Embryonic facial prominence (tissue), 1 donor: Measurements from ENCODE around the gene SEC14L5.
"Not testable (repeated sequence)": the region's sequence is repeated elsewhere in the genome, so short reads cannot be mapped to it uniquely, and the experiment has no call there.

Experiments
- DNase-seq: peaks from one replicate; pipeline ENCODE4 v3.0.0-alpha.2; 2016; ENCODE audit errors: extremely low spot score

SEC14L5 gene

DNA sequence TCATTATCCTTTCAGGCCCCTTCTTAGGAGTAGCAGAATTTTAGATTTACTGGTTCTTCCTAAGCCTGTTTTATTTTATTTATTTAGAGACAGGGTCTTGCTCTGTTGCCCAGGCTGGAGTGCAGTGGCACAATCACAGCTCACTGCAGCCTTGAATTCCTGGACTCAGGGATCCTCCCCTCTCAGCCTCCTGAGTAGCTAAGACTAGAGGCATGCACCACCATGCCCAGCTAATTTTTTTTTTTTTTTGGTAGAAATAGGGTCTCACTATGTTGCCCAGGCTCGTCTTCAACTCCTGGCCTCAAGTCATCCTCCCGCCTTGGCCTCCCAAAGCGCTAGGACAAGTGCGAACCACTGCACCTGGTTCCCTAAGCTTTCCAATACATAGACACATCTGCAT lies 28.5 kb upstream of the SEC14L5 start:
- not testable (repeated sequence) for DNase-seq

DNA sequence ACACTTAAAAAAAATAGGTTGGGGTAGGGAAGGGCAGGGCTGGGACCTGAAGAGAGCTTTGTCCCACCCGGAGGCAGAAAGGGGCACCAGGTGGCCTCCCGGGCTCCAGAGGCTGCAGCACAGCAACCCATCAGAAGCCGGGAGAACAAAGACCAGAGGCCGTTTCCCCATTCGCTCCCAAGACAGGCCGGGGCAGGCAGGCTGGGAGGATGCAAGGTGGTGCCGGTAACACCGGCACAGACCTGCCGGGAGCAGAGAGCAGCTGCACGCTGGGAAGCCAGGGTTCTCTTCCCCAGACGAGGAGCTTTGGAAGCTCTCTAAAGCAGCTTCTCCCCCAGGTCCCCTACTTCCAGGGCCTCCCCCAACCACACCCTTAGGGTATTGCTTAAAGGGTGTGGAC lies 26.7 kb upstream of the SEC14L5 start:
- no peak for DNase-seq

DNA sequence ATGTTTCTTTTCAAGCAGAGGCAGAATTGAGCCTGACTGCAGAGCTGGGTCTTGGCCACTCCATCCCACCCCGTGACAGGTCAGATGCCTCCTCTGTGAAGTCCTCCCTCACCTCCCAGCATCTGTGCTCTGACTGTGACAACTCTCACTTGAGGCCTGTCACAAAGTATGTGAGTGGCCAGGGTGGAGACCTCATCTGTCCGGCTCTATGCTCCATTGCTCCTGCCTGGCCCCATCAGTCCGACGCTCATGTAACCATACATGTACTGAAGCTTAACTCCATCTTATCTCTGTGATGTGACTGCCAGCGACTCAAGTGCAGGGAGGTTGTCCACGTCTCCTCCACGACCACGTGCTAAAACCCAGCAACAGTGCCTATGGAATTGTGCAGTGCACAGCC lies 24.7 kb upstream of the SEC14L5 start:
- DNase-seq, result no peak

DNA sequence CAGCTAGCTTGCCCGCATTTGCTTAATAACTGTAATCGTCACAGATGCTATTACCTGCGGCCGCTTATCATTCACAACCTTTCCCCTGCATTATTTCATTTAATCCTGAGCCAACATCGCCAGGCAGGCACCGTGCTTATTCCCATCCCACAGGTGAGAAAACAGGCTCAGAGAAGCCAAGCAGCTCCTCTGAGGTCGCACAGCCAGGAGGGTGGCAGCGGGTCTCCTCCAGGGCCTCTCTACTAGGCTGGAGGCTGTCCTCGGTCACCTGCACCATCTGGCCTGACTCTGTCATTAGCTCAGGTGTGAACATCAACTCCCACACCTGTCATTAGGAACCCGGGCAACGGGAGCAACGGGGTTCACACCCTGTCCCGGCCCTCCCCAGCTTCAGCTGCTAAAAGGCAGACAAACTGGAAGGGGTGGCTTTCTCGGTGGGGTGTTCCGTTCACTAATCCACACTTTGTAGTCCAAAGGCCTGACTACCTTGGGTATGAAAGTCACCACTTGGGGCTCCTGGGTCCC lies 24.2 kb upstream of the SEC14L5 start:
- DNase-seq, result no peak

DNA sequence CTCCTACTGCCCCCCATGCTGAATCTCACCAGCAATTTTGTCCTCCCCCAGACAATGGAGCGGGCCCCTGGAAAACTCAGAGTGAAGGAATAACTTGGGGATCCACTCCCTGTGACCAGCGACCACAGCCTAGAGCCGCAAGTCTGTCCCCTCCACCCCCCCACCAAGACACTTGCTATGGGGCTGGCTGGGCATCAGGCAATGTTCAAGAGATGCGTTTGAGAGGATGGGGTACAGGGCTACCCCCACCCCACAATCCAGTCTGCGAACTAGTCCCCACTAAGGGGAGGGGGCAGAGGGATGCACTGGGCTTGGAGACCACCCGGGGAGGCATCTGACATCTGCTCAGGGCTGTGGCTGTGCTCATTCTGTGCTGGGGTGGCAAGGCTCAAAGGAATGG lies 23.5 kb upstream of the SEC14L5 start:
- DNase-seq, result no peak

DNA sequence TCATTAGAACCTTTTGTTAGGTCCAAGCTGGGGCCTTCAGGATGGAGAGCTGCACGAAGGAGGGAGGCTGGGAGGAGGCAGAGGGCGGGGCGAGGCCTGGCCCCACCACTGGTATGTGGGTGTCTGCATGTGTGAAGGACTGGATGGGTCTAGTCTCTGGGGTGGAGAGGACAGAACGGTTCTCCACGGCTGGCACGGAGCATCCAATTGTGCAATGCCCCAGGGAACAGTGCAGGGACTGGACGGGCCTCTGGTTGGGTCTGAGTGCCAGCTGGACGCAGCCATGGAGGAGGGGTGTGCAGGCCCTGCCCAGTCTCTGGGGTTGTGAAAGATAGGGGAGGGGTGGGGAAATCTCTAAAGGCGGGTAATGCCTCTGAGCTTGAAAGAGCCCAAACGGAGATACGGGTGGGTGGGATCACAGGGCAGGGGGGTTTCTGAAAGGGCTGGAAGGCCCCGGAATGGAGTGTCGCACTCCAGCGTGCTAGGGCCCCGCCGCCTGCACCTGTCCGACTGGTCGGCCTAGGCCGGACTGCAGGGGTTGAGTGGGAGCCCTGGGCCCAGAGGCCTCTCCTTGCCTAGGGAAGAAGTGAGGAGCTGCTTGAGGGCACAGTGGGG lies 22.8 kb upstream of the SEC14L5 start:
- DNase-seq, result no peak

DNA sequence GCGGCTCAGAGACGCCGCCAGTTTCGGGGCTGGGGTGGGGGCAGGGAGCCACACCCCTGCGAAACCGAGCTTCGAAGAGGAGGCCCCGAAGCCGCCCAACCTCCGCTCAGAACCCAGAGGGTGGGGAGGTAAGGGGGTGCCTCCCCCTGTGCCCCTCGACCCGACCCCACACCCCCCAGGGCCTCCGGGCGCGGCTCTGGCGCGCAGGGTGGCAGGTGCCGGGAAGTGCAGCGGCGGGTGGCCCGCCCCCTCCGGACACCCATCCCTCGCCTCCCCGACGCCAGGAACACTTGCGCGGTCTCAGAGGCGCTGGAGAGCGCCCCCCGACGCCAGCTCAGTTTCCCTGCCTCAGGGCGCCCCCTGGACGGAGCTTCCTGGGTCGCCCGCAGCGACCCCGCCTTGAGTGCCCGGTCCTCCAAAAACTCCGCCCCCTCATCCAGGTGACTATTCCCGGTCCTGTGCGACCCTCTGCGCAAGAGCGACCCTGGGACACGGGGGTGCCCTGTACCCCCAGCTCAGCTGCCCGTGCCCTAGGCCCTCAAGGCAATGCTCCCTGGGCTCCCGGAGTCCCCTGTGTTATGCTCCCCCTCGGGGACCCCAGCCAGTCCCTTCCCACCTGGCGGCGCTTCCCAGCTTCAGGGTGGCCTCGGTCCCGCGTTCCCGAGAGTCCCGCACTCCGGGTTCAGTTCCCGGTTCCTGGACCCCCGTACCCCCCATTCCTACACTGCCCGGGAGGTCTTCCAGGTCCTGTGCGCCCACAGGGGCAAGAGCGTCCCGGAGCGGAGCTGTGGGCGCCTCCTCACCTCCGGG lies 21.7 kb upstream of the SEC14L5 start:
- no peak for DNase-seq

DNA sequence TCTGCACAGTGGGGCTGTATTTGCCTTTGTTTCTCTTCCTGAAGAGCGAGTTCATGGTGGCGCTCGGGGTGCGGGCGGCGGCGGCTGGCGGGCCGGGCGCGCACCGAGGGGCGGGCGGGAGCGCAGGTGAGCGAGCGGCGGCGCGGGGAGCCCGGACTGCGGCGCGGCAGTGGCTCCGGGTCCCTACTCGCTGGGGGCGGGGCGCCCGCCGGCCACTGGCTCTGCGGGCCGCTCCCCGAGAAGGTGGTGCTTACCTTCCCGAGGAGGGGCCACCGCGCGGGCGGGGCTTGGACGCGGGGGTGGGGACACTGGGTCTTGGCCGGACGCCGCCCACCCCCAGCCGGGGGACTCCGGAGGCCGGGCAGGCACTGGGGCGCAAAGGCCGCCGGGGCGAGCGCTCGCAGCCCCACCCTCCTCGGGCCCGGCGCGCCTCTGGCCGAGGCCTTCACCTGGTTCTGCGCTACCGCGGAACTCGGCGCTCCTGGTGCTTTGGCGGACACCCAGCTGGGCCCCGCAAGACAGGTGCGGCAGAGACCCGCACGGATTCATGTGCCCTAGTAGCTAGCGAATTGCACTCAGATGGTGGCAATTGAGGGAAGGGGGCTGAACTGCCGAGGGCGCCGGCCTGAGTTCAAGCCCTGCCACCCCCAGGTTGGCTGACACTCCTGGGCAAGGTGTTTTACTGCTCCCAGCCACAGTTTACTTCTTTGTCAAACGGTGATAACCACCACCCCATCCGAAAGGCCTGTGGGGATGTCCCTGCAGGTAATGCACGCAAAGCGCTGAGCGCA lies 20.9 kb upstream of the SEC14L5 start, which contains the start of gene PPL:
PPL (minus strand) TSS at position 158 of the 791 bp plus-strand sequence; CDS start at position 55, 103 bp downstream.
- no peak for DNase-seq

DNA sequence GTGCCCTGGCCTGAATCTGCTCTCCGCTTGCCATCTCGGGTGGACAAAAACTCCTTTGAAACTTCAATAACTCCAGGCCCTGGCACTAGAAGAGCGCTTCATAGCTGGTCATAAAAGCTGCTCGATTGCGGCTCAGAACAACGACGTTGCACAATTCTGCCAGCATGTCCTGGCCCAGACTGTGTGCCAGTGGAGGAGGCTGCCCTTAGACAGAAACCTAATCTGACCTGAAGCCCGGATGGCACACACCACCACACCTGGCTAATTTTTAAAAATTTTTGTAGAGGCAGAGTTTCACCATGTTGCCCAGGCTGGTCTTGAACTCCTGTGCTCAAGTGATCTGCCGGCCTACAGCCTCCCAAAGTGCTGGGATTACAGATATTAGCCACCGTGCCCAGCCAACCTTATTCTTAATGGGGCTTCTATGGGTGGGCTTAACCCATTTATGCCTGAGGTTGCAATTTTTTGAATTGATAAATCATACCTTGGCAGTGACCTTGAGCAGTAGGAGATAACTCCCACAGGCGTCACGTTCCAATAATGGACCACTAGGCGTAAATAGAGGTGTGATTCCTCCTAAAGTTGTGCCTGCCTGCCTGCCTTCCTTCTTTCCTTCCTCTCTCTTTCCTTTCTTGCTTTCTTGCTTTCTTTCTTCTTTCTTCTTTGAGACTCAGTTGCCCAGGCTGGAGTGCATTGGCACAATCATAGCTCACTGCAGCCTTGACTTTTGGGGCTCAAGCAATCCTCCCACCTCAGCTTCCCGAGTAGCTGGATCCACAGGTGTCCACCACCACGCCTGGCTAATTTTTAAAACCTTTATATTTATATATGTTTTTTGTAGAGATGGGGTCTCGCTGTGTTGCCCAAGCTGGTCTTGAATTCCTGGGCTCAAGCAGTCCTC lies 20.1 kb upstream of the SEC14L5 start:
- DNase-seq, result no peak

DNA sequence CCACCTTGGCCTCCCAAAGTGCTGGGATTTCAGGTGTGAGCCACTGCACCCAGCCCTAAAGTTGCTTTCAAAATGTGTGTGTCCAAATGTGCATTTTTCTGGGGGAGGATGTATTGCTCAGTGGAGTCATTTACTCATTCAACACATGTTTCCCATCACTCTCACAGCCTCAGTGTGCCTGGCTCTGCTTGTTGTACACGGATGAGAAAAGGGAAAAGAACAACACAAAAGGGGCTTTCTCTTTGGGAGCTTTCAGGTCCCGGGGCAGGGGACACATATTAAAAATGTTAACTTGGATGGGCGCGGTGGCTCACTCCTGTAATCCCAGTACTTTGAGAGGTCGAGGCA lies 19.5 kb upstream of the SEC14L5 start:
- no peak for DNase-seq

DNA sequence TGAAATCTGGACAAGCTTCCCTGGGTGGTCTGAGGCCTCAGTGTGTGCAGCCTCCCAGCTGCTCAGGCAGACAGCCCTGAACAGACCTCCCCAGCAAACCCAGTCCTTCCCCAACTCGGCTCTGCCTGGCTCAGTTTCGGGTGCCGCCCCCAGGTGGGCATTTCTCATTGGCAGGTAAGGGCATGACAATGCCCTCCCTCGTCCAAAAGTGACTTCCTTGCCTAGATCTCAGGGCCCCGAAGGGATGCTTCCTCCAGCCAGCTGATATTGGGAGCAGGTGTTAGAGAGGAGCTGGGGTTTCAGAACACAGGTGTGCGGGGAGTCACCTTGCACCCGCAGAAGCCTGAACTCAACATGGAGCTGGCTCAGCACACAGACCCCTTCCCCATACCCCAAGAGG lies 17.4 kb upstream of the SEC14L5 start:
- no peak for DNase-seq

DNA sequence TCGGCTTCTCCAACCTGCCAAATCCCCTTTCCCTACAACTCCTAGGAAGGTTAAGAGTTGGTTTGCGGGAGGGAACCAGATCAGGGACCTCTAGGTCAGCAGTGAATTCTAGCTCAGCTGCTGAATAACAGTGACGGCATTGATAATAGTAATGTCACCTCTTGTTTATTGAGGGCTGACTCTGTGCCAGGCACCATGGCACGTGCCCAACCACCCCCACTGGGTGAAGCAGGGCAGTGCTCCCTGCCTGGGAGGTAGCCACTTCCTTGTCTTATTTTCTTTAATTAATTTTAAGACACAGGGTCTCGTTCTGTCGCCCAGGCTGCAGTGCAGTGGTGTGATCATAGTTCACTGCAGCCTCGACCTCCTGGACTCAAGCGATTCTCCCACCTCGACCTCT lies 15.6 kb upstream of the SEC14L5 start:
- no peak for DNase-seq

DNA sequence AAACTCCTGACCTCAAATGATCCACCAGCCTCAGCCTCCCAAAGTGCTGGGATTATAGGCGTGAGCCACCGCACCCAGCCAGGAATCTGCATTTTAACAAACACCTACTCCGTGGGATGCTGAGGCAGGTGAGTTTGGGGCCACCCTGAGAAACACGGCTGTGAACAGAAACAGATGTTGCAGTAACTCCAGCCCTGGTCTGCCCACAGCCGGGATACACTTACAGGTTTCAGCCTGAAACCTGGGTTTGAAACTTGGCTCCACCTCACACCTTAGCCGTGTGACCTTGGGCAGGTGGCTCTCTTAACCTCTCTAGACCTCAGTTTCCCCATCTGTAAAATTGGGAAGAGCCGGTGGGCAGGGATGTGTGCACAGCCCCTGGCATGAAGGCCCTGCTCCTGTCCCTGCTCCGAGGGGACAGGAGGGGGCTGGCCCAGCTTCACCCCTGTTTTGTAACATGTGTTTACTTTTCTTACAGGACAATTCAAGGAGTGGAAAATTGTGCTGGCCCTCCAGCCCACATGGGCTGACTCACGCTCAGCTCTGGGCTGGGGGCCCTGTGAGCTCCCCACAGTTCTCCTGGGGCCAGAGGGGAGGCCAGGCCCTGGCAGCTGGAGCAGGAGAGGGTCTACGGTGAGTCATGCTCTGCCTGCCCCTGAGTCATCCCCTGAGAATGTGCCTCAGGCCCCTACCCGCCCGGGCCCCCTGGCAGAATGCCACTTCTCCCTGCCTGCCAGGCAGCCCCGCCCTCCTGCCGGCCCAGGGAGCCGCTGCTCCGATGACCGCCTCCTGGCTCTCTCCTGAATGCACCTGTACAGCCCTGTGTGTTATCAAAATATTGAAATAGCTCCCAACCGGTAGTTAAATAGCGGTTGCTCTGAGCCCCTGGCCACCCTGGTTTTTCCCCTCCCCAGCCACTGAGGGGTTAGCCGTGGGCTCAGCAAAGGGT lies 13.5 kb upstream of the SEC14L5 start:
- no peak for DNase-seq

DNA sequence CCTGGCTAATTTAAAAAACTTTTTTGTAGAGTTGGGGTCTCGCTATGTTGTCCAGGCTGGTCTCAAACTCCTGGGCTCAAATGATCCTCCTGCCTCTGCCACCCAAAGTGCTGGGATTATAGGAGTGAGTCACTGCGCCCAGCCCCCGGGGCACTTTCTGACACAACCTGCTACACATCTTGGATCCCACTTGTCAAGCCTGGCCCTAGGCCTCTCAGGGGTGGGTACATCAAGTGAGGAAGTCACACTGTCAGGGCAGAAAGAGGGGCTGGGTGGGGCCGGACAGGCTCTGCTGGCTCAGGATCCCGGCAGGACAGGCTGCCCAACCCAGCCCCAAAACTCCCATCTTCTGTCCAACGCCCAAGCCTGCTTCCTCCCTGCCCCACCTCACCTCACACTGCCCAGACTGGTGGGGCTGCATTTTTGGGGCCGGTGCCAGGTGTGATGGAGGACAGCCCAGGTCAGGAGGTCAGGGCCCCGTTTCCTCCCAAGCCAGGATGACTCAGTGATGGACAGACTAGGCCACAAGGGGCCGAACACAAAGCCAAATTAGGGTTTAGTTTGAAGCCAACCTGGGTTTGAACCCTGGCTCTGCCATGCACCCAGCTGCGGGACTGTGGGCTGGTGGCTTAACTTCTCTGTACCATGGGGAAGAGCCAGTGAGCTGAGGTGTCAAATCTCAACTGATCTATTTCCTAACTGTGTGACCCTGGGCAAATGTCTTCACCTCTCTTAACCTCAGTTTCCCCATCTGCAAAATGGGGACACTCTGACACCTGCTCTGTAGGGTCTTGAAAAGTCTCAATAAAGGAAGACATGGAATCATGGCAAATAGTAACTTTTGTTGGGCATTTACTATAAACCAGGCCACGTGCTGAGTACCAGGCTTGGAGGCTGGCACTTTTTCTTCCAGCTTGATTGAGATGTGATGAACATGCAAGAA lies 12.3 kb upstream of the SEC14L5 start:
- DNase-seq, result no peak

DNA sequence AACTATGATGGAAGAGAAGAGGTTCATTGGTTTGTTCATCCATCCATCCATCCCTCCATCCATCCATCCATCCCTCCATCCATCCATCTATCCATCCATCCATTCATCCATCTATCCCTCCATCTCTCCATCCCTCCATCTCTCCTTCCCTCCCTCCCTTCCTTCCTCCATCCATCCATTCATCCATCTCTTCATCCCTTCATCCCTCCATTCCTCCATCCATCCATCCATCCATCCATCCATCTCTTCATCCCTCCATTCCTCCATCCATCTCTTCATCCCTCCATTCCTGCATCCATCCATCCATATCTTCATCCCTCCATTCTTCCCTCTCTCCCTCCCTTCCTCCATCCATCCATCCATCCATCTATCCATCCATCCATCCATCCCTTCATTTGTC lies 11.2 kb upstream of the SEC14L5 start:
- no peak for DNase-seq

DNA sequence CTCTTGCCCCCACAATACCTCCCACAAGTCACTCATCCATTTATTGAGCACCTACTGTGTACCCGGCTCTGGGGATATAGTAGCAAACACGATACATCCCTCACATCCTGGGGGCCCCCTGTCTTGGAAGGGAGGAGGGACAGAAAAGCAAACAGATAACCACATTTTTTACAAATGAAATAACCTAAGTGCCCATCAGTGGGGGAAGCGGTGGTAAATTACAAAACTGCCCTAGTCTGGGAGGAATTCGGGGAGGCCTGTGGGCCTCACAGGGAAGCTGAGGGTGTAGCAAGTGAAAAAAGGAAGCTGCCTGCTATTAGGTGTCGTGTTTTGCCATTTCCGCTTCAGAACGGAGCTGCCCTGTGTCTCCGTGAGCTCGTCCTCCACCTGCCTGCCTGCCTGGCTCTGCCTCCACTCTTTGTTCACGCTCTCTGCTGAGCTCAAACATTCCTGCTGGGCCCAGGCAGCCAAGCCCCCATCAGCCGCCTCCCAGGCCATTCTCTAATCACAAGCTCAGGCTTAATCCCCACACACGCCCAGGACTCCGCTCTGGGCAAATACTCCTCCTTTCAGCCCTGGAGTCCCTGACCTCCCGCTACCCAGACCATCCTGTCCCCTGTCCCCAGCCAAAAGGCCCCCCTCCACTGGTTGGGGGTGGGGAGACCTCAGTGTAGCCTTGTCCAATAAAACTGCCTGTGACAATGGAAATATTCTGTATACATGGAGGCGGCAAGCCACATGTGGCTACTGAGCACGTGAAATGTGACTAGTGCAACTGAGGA lies 10.2 kb upstream of the SEC14L5 start:
- DNase-seq, result no peak

DNA sequence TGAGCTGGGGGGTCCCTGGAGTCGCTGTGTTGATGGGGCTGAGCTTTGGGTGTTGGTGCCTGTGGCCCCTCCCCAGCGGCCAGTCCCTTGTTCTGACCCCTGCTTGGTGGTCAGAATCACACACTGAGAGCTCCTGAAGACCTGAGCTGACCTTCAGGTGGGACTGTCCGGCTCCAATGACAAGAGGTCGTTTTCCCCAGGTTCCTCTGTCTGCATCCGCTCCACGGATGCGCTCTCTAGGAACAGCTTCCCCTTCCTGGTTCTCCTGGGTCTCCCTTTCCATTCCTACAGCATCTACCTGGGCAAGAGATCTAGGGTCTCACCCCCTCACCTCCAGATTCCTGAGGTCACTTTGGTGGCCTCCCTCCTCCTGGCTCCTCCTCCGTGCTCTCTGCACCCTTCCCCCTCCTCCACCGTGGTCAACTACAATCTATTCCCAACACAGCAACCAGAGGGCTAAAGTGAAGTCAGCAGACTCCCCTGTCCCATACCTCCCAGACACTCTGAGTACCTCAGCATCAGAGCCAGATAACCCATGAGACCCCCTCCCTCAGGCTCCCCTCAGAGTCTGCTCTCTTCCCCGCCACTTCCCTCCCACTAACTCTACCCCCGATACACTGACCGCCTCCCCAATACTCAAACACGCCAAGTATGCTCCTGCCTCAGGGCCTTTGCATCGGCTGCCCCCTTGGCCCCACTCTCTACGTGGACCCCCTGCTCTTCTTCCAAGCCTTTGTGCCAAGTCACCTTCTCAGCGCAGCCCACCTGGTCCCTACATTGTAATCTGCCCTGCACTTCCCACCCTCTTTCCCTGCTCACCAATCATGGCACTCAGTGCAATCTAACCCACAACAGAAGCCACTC lies 9.0 kb upstream of the SEC14L5 start:
- DNase-seq, result no peak
